Mesothelial cell of epicardium (in vitro differentiated cells): Measurements from ENCODE around the gene GGTLC3. TPM values are rescaled to one million over a fixed set of nuclear protein-coding genes. Genes with fewer than 3 reads are reported as not detected.
"Not testable (repeated sequence)": the region's sequence is repeated elsewhere in the genome, so short reads cannot be mapped to it uniquely, and the experiment has no call there.

ENCODE experiments used
- DNase-seq, 2 experiments: peaks; one replicate each; pipeline ENCODE4 v3.0.0; 2021; ENCODE audit warnings: low spot score in 2 of 2; ENCODE audit not compliant: unreplicated experiment in 2 of 2
- H3K27ac Mint-ChIP-seq: 2 replicates; pipeline ENCODE4 v1.8.0; 2021; ENCODE audit warnings: mixed read lengths
- H3K27me3 Mint-ChIP-seq: 2 replicates; pipeline ENCODE4 v1.8.0; 2021; ENCODE audit warnings: low read depth, mixed read lengths
- H3K36me3 Mint-ChIP-seq: 2 replicates; pipeline ENCODE4 v1.8.0; 2021; ENCODE audit warnings: mixed read lengths
- H3K4me1 Mint-ChIP-seq: 2 replicates; pipeline ENCODE4 v1.8.0; 2021; ENCODE audit warnings: mixed read lengths
- H3K4me3 Mint-ChIP-seq: 2 replicates; pipeline ENCODE4 v1.8.0; 2021; ENCODE audit warnings: mild to moderate bottlenecking, moderate library complexity, mixed read lengths
- H3K9me3 Mint-ChIP-seq: 2 replicates; pipeline ENCODE4 v1.8.0; 2021; ENCODE audit warnings: mixed read lengths
- total RNA-seq: library from RNA; stranded (reverse); gene quantifications from 3 replicates; pipeline ENCODE4 v1.2.1, GENCODE V29; 2021

GGTLC3 gene
- total RNA-seq, 1 donor from 2014 or later: not detected

DNA sequence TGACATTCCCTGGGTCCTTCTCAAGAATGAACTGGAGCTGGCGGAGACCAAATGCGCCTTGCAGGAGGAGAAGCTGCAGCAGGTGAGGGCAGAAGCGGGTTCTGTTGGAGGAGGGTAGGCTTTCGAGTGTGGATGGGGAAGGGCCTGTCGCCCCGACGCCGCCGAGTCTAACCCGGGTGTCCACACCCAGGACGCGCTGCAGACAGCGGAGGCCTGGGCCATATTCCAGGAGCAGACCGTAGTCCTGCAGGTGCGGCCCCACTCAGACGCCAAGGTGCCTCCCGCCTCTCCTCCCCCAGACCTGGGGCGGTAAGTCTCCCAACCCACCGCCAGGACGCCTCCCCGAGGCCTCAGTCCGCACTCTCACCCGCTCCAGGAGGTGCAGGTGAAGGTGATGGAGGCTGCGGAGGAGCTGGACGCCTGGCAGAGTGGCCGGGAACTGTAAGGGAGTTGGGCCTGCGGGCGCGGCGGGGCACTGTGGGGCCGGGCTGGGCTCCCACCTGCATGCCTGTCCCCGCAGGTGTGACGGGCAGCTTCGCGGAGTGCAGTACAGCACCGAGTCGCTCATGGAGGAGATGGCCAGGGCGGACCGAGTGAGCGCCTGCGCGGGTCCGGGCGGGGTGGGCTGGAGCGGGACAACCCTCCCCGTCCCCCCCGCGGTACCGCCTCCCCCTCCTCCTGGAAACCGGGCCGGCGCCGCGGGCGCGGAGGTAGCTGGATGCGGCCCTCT is 11.6 kb upstream of the GGTLC3 start:
- not testable (repeated sequence) for H3K36me3 Mint-ChIP-seq, H3K4me1 Mint-ChIP-seq, H3K9me3 Mint-ChIP-seq, H3K27ac Mint-ChIP-seq, H3K27me3 Mint-ChIP-seq, H3K4me3 Mint-ChIP-seq, DNase-seq

DNA sequence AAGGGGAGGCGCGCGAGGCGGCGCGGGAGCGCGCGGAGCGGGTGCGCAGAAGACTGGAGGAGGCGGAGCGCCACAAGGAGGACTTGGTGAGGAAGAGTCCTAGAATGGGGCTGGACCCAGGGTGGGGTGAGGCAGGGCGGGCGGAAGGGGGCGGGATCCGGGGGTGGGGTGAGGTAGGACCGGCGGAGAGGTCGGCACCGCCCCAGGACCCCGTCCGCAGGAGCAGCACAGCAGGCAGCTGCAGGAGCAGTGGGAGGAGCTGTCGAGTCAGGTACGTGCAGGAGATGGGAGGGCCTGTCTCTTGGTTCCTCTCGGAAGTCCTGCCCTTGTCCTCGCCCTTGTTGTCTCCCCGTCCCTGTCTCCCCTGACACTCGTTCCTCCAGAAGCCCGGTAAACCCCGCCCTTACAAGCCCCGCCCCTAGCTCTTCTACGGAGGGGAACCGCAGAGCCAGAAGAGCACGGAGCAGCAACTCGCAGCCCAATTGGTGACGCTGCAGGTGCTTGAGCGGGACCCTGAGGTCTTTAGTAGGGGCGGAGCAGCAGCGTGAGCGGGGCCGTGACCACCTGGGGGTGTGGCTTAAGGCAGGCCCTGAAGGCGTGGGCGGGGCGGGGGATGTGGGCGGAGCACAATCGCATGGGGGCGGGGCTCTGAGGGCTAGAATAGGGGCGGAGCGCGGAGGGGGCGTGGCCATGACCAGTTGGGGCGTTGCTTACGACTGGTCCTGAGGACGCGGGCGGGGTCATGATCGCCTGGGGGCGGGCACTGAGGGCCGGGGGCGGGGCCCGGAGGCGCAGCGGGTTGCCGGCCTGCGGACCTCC is 10.8 kb upstream of the GGTLC3 start:
- not testable (repeated sequence) for H3K27ac Mint-ChIP-seq, H3K36me3 Mint-ChIP-seq, H3K27me3 Mint-ChIP-seq, H3K4me1 Mint-ChIP-seq, H3K9me3 Mint-ChIP-seq
- peak overlapping the region; percentile 17 for H3K4me3 Mint-ChIP-seq
- DNase-seq: peak; percentile 34 to 83

DNA sequence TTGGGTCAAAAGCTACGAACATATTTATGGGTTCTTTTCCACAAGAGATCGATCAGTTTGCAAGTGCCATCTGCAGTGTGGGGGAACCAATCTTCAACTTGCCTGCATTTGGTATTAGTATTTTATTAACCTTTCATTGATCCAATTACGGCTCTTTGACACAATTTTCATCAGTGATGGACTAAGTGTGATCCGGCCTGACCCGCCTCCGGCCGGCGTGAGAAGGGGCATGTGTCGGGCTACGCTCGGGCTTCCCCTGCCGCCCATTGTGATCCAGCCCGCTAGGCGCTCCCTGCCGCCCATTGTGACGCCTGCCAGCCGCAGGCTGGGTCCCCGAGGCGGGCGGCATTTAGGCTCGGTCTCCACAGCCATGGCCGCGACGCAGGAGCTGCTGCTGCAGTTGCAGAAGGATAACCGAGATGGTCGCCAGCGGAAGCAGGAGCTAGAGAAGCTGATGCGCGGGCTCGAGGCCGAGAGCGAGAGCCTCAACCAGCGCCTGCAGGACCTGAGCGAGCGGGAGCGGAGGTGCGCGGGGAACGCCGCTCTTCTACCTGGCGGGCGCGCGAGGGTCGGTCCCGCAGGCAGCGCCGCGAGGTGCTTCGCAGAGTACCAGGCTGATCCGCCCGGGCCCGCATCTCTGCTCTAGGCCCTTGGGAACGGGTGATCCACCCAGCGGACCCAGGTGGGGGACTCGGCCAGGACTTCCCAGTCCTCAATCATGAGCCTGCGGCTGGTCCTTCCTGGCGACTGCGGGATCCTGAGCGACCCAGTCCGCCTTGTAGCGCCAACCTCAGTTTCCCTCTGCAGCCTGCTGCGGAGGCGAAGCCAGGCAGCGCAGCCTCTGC is 10.0 kb upstream of the GGTLC3 start, which contains the start of gene TMEM191B:
TMEM191B (plus strand) TSS at position 51 of the 845 bp plus-strand sequence; CDS start at position 230, 179 bp downstream.
- not testable (repeated sequence) for H3K36me3 Mint-ChIP-seq, H3K9me3 Mint-ChIP-seq

DNA sequence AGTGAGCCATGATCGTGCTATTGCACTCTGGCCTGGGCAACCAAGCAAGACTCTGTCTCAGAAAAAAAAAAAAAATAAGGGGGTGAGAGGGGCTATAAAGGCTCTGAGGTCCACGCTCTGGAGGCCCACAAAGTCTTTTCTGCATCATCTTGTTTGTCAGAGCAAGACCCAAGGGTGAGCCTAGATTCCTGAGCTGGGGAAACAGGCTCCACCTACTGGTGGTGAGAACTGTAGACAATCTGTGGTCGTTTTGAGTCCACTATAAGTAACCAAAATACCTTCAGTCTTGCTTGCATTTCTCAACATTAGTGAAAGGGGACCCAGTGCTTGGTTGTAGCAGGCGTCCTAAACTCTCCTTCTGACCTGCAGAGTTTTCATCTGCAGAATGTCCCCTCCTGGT is 5.4 kb upstream of the GGTLC3 start:
- H3K27me3 Mint-ChIP-seq, H3K4me3 Mint-ChIP-seq, H3K27ac Mint-ChIP-seq, H3K36me3 Mint-ChIP-seq, H3K9me3 Mint-ChIP-seq, H3K4me1 Mint-ChIP-seq, DNase-seq: not testable (repeated sequence)

More for the DNA sequence above, 10.0 kb upstream of the GGTLC3 start, which contains the start of gene TMEM191B:
- H3K27me3 Mint-ChIP-seq, H3K27ac Mint-ChIP-seq, DNase-seq, H3K4me1 Mint-ChIP-seq: not testable (repeated sequence)
- H3K4me3 Mint-ChIP-seq: peak within 1 kb of the TSS; percentile 17

DNA sequence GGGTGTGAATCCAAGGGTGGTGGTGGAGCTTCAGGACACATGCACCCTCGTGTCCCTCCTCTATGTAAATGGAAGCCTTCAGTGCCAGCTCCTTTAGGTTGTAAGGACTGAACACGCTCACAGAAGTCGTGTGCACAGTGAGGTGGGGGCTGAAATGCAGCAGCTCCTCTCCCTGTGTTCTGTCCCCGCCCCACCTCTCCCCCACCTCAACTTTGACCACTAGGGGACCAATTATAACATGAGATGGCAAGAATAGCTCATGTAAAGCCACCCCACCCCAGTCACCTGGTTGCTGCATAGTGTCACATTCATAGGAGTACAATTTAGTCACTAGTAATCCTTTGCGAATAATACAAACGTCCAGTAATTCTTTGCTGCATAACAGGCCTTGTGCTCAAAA is 4.8 kb upstream of the GGTLC3 start:
- H3K36me3 Mint-ChIP-seq, H3K4me3 Mint-ChIP-seq, H3K4me1 Mint-ChIP-seq, H3K9me3 Mint-ChIP-seq, DNase-seq, H3K27ac Mint-ChIP-seq, H3K27me3 Mint-ChIP-seq: not testable (repeated sequence)

DNA sequence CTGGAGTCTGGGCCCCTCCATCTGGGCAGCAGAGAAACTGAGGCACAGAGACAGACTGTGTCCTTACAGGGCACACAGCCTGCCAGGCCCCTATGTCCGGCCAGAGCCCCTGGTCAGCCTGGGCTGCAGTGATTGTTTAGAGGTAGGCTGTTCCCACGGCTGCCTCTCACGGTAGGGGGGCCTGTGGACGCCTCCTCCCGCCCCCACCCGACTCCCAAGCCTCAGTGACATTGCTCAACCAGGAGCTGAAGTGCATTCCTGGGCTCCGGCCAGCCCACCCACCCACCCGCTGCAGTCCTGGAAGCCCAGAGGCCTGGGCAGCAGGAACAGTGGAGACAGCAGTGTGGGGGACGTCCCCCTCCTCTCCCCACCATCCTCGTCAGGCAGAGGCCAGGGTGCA is 4.5 kb downstream of the GGTLC3 start:
- H3K4me1 Mint-ChIP-seq, H3K4me3 Mint-ChIP-seq, DNase-seq, H3K36me3 Mint-ChIP-seq, H3K27me3 Mint-ChIP-seq, H3K27ac Mint-ChIP-seq, H3K9me3 Mint-ChIP-seq: not testable (repeated sequence)

DNA sequence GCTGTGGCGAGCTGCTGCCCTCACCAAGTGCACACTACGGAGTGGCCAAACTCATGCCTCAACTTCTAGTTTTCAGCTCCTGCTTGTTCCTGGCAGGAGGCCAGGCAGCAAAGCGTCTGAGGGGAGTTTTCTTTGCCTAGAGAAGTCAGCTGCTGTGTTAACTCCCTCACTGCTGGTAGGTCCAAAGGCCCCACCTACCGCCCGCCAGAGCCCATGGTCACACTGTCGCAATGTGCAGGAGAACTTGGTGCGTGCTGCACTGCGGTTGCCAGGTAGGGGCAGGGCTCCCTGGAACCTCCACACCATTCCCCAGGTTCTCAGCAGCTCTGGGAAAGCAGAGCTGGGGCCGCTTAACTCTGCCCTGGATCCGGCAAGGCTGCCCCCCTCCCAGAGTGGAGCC is 5.6 kb downstream of the GGTLC3 start:
- not testable (repeated sequence) for H3K9me3 Mint-ChIP-seq, H3K27me3 Mint-ChIP-seq, H3K4me1 Mint-ChIP-seq, H3K4me3 Mint-ChIP-seq, H3K36me3 Mint-ChIP-seq, H3K27ac Mint-ChIP-seq
- peak in 1 of 2 experiments; percentile 37 for DNase-seq

DNA sequence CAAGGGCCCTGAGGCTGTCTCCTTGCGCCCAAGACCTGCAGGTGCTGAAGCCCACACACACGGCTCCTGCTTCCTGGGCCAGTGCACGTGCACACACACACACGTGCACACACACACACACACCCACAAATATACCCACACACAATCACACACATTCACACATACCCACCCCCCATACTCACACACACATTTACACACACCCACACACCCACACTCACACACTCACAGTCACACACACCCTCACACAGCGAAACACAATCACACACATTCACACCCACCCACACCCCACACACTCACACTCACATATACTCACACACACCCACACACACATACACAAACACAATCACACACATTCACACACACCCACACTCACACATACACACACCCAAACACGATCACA is 6.6 kb downstream of the GGTLC3 start:
- not testable (repeated sequence) for H3K4me1 Mint-ChIP-seq, DNase-seq, H3K27ac Mint-ChIP-seq, H3K36me3 Mint-ChIP-seq, H3K27me3 Mint-ChIP-seq, H3K4me3 Mint-ChIP-seq, H3K9me3 Mint-ChIP-seq

DNA sequence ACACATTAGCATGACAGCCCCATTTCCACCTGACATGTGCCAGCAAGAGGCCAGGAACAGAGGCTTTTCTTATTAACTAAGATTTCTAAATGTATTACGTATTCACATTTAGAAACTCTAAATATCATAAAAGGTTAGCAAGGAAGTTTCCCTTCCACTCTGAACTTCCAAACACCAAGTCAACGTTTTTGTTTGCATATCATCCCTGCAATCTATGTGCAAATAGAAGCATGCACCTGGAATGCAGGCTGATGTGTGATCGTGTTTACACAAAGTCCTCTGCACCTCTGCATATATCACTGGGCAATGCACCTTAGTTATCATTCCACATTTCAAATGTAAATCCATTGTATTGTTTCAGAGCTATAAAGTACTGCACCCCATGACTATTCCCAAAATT is 21.7 kb downstream of the GGTLC3 start:
- H3K27me3 Mint-ChIP-seq: not testable (repeated sequence)

More for the DNA sequence above, 21.7 kb downstream of the GGTLC3 start:
- H3K36me3 Mint-ChIP-seq, H3K27ac Mint-ChIP-seq, H3K4me1 Mint-ChIP-seq, H3K9me3 Mint-ChIP-seq, H3K4me3 Mint-ChIP-seq, DNase-seq: not testable (repeated sequence)

Other genes with a start within 250 kb of the GGTLC3 start
- gene TMEM191B, start 9.6 kb upstream of the GGTLC3 start, total RNA-seq: 1.5 to 2.1 TPM (median 1.8 TPM) in 3 replicates
- 0.36 to 0.60 TPM (median 0.58 TPM) in 3 replicates for gene RIMBP3, start 93.8 kb upstream of the GGTLC3 start, total RNA-seq